Stimulated activated naive CD4-positive, alpha-beta T cell treated with Interleukin-2 at 50 U/mL for 16 hours (primary cell): ENCODE results near the gene OSBPL10.
"Not testable (repeated sequence)": the region's sequence is repeated elsewhere in the genome, so short reads cannot be mapped to it uniquely, and the experiment has no call there.

Experiments
- DNase-seq: peaks from one replicate; lab custom pipeline; 2025; lab: John Stamatoyannopoulos, UW

The OSBPL10 gene

DNA sequence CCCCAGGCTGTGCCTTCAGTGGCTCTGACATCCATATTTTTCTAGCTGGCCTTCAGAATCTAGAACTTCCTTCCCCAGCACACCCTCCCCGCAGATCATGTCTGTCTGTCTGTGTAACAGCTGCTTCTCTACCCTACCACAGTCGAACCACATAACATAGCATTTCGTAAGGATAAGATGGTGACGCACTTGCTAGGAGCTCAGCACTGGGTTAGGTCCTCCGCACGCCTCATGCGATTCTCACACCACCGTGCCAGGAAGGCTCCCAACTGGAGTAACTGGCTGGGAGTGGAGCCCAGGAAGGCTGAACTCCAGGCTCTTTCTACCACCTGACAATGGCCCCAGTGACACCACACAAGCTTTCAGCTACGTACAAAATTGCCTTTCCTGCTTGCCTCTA, 279.8 kb downstream of the OSBPL10 start:
- DNase-seq, result no peak

DNA sequence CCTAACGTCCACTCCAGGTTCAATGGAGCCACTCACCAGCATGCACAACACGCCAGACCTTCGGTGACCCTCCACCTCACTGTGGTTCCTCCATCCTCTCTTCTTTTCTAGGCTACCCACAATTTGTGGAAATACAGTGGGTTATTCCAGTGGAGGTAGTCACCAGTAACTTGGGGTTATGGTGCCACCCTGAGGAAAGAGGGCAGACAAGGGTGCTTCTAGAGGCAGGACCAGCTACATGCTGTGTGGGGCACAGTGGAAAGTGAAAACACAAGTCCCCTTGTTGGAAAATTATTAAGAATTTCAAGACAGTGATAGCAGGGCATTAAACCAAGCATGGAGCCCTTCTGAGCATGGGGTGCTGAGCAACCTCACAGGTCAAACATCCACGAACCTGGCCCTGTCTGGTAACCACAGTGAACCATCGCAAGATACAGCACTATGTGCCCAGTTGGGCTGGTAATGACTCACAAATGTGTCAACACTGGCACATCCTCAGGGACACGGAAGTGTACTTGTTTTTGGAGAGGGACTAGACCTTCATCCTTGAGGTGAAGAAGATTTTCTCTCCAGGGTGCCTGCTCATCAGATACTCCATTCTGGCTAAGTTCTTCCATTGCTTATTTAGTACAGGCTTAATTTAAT, 281.6 kb downstream of the OSBPL10 start:
- DNase-seq, result no peak

DNA sequence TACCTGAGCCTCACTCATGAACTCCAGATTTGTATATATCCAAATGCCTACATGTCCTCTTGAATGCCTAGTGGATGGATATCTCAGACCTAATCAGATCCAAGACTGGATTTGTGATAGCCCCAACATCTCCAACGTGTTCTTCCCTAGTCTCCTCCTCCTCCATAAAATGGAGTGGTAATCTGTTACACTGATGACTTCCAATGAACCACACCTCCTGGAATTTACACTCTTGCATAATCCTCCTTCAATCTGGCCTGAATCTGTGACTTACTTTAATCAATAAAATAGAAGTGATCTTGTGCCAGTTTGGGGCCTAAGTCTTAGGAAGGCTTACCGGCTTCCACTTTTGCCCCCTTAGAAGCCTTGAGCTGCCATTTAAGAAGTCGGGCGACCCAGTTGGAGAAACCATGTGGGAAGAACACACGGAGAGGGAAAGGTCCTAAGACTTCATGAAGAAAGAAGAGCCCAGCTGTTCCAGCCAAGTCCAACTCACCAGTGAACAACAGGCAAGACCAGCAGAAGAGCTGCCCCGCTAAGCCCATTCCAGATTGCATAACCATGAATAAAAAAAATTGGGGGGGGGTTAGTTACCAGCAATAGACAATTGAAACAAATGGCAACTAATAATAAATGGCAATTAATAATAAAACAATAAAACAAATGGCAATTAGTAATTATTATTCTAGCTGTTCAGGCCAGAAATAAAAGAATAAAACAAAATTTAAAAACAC, 284.1 kb downstream of the OSBPL10 start:
- DNase-seq, result no peak

DNA sequence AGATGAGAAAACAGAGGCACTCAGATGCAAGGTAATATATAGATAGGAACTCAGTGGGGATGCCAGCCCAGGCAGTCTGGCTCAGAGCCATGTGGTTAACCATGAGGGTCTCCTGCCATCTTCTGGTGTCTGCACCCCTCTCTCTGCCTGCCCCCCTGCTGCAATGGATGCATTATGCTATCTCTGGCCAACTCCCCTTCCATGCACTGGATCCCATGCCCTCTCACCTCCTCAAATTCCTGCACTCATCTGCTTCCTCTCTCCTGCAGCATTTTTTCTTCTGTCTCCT, 285.1 kb downstream of the OSBPL10 start:
- DNase-seq, result no peak

DNA sequence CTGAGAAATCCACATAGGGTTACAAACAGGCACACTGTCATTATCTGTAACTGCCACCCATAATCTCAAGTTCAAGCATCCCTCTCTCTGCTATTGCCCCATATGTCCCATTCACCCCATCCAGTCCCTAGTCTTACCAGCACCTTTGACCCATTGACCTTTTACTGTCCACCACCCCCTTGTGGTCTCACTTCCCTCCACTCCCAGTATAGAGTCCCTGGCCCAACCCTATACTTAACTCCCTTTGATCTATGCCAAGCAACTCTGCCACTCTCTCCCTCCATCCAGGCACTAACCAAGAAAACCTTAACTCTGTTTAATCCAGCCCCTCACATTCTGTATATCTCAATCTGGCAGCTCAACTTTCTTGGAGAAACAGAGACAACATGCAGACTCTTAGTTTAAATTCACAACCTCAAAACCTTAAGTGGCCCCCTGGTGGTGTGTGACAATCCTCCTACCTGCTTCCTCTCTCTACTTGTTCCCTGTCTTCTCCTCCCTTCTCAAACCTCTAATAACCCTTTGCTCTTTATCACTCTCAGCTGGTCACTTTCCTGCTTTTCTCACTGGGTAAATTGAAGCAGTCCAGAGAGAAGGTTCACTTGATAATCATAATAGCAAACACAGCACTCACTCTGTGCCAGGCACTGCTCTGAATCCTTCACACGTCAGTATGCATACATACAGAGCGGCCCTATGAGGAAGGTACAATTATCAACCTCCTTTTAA, 285.6 kb downstream of the OSBPL10 start:
- DNase-seq, result no peak

DNA sequence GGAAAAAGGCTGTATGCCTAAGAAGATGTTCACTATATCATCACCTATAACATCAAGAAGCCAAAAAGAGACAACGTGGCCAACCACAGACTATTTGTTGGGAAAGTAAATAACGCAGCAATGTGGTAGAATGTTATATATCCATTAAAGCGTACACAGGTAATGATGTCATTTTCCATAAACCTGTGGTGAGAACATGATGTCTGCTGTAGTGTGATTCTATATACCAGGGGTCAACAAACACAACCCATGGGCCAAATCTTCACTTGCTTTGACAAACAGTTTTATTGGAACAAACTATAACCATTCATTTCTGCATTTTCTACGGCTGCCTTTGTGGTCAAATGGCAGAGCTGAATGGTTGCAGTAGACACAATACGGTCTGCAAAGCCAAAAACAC, 287.7 kb downstream of the OSBPL10 start:
- no peak for DNase-seq

DNA sequence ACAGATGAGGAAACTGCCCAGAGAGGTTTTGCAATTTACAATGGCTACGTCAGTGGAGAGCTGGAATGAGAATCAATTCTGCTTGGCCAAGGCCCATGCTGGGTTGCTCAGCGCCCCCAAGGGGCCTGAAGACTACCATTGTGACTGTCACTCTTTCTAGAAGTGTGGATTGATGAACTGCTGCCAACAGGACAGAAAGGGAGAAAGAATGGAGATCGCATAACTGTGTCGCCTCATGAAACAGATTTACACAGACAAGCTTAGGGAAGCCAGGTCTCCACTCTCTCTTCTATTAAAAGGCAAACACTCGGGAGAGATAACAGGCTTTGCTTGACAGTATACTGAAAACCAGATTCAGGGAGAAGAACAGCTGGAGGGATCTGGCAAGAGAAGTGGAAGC, 288.3 kb downstream of the OSBPL10 start:
- DNase-seq, result no peak

DNA sequence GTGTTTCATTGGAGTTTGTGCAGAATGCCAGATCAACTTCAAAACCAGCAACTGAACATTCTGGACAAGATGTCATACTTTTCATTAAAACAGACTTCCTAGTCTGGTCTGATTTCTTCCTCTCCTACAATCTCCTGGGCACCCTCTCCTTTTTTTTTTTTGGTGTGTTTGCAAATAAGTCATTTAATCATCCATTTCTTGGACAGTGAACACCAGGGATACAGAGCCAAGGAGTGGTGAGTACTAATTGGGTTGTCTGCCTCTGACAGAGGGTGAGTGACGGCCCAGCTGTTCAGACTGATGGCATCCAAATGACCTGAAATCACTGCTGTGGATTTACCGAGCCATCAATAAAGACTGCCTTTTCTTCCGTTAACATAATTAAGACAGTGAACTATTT, 290.3 kb downstream of the OSBPL10 start:
- no peak for DNase-seq

DNA sequence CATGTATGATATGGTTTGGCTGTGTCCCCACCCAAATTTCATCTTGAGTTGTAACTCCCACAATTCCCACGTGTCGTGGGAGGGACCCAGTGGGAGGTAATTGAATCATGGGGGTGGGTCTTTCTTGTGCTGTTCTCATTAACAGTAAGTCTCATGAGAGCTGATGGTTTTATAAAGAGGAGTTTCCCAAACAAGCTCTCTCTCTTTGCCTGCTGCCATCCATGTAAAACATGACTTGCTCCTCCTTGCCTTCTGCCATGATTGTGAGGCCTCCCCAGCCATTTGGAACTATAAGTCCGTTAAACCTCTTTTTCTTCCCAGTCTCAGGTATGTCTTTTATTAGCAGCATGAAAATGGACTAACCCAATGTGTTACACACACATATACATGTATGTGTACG, 291.5 kb downstream of the OSBPL10 start:
- not testable (repeated sequence) for DNase-seq

DNA sequence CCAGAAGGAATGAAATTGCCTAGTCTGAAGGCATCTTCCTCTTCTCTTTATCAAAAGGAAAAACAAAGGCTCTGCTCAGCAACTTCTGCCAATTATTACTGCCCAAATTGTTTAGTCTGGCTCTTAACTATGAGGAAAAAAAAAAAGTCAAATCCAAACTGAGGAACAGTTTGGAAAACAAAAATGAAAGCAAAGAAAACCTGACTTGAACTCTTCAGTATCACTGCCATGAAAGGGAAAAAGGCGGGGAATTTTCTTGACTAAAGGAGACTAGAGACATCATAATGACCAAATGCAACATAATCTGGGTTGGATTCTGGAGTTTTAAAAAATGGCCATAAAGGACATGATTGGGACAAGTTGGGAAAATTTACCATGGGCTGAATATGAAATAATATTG, 292.1 kb downstream of the OSBPL10 start:
- no peak for DNase-seq

DNA sequence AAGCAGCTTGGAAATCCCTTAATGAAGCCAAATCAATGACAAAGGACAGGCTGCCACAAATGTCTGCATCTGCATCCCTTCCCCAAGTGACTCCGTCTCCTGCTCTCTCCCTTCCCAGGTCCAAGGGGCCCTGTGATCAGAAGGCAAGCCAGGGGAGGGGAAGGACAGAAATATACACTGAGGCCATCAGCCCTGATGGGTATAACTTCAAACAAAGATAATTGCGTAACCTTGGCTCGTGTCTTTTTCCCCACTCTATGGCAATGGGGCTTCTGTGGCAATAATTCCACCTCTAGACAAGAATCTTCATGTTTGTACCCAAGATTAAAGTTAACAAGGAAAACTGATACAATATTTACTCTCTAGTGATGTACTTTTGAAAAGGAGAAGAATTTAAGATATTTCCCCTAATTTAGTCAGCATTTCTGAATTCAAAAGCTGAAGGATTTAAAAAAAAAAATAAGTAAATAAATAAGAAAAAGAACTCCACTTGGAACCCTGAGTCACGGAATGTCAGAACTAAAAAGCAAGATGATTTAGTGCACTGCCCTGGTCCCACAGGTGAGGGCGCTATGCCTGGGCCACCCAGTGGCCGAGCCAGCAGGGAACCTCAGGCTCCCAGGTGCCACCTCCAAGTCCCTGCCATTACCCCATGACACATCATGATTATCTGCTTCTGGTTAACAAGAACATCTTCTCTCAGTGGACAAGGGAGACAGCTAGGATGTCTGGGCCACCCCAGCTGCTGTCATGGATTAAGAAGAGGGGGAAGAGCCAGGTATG, 293.9 kb downstream of the OSBPL10 start:
- DNase-seq, result no peak

DNA sequence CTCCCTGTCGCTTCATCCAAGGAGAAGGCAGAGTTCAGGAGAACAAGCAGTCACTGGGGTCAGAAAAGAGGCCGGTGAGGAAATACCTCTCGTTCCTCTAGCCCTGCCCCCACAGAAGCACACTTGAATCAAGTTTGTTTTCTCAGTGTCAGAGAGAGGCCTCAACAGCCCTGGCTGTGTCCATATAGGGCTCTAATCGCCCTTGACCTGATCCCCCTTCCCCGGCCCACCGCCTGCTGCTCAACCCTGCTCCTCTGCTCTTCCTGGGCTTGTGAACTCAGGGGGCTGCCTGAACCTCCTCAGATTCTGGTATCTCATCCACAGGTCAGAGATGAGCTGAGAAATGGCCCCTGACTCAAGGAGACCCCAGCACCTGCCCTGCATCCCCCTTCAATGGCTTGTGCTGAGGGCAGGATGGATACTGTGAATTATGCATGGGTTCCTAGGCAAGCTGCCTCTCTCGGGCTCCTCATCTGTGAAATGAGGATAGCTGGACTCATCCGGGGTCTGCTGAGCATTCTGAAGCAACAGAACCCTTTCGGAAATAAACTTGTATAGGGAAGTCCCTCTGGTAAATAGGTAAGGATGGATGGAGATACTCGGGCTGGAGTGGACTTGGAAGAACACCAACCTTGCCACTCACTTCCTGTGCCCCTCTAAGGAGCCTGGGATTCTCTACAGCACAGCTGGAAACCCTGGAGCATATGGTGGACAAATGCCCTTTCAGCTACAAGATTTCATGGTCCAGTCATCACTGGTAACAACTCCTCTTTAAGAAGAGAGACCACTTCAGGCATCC, 300.8 kb downstream of the OSBPL10 start:
- DNase-seq, result no peak

DNA sequence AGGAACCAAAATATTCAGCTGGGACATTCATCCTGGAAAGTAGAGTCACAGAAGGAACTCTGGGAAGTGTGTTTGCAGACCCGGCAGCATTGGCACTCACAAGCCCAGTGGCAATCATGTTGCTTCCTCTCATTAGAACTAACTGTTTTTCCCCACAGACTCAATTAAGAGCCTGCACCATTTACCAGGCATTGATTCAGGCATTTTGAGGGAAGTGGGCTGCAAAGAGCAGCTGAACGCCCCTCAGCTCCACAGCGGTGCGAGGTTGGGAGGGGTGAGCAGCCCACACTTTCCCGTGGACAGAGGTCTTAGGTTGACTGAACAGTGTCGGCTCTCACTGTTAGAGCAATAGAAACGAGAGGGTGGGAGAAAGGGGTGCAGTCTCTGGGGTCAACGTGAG, 304.5 kb downstream of the OSBPL10 start:
- DNase-seq, result no peak

DNA sequence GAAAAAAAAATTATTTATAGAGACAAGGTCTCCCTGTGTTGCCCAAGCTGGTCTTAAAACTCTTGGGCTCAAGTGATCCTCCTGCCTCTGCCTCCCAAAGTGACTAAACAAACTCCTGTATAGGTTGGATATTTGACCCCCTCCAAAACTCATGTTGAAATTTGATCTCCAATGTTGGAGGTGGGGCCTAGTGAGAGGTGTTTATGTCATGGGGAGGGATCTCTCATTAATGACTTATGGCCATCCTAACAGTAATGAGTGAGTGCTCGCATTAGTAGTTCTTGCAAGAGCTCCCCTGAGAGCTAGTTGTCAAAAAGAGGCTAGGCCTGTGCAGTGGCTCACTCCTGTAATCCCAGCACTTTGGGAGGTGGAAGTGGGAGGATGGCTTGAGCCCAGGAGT, 307.1 kb downstream of the OSBPL10 start:
- DNase-seq, result no peak

DNA sequence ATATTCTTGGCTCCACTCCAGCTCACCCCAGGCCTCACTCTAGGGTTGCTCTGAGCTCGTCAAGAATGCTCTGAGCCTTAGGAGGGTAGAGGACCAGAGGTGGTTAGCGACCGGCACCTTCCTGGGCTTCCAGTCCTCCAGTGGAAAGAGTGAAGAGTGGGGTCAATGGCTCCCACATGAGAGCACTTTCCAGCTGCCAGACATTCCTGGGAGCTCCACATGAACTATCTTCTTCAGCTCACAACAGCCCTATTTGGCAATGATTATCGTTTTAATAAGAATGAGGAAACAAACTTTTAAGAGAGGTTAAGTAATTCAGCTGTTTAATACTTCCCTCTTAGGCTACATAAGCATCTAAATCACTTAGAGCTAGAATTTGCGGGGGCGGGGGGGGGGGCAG, 309.1 kb downstream of the OSBPL10 start:
- no peak for DNase-seq

DNA sequence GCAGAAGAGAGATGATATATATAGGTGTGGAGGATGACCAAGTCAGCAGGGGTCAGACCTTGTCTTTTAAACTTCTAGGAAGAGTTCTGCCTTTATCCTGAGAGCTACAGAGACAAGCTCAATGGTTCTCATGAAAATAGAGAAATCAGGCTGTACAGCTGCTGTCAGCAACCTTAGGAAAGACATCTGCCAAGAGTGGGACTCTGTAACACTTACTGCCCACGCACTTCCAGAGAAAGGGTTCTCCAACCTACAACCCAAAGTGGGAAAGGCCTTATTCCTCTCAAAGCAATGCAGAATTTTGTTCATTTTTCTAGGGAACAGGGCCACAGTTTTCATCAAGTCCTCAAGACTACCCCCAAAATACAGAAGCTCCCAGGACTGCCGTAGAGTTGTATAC, 309.6 kb downstream of the OSBPL10 start:
- DNase-seq, result no peak

DNA sequence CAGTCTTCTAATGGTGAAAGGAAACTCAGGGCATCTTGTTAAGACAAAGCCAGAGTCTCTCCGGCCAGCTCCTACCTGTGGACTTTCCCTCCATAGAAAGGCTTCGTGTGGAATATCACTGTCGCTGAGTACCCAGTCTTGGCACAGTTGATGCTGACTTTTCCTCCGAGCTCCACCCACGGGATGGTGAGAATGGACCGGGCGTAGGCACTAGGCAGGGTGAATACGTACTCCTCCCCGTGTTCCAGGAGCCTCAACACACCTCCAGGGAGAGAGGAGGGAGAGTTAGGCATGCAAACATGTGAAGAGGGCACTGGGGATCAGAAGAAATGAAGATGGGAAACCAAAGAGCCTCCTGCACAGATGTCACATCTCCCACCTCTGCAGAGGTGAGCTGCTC, 310.3 kb downstream of the OSBPL10 start:
- no peak for DNase-seq

DNA sequence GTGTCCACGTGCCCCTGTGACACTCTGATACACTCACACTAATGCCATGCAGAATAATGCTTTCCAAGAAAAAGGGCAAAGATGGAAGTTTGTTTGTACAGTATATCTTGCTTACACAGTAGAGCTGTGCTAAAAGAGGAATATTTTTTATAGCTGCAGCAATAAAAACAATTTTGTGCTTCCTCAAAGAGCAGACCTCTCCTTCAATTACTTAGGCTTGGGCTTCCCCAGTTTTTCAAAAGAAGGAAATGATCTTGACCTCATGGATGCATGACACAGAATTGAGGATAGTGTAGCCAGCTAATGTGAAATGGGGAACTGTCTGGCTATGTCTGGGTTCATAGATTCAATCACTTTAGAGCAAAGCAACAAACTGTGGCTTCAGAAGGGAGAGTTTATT, 310.9 kb downstream of the OSBPL10 start:
- no peak for DNase-seq

DNA sequence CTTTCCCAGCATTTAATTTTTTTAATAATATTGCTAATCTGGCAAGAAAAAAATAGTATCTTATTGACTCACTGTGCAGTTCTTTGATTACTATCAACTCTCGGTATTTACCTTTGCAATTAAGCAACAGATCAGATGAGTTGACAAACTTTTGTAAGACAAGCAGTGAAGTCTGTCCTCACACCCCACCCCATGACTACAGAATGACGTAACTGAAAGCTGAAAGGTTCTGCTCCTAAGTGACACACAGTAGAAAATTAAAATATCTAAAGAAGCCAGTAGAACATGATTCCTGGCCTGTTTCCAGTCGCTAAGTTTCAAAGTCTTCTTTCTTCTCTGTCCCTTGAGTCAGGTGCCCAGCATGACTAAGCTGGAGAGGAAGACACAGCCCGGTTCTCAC, 312.8 kb downstream of the OSBPL10 start:
- no peak for DNase-seq

DNA sequence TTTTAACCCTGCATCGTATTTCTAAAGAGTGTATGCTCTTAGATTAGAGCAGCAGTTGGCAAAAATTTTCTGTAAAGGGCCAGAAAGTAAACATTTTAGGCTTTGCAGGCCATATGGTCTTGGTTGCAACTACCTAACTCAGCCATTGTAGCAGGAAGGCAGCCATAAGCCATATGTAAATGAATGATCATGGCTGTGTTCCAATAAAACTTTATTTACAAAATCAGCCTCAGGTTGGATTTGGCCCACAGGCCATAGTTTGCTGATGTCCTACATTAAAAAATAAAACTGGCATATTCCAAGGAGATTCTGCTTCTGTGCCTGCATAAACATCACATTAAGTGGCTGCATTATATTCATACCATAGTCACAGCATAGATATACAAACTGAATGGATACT, 313.5 kb downstream of the OSBPL10 start:
- DNase-seq, result no peak

DNA sequence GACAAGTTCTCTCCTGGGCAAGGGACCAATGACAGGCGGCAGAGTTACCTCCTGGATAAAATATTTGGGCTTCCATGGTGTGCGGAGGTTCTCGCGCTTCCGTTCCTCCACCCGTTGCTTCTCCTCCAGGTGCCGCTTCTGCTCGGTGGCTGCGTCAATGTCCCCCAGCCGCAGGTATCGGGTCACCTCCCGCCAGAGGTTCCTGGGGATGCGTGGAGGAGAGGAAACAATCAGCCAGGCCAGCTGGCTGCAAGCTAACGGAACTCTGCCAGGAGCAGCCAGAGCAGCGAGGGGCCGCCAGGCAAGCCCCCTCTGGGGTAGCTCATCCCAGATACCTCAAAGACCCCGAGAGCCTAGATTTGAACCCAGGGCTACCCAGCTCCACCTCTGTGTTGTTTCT, 317.0 kb downstream of the OSBPL10 start:
- no peak for DNase-seq
